HUES48 (cell line): ENCODE data around the gene TMEM244.

Experiments used
- H3K27ac ChIP-seq: one replicate; pipeline ENCODE4 v1.7.0; 2013; ENCODE audit warnings: low read depth, low read length, inconsistent platforms
- H3K27me3 ChIP-seq: 2 replicates; pipeline ENCODE4 v1.6.1; 2013; ENCODE audit warnings: mild to moderate bottlenecking, low read length; ENCODE audit not compliant: control insufficient read depth, insufficient read depth
- H3K36me3 ChIP-seq: 2 replicates; pipeline ENCODE4 v1.6.1; 2013; ENCODE audit warnings: low read length; ENCODE audit not compliant: control insufficient read depth, insufficient read depth
- H3K4me1 ChIP-seq: 2 replicates; pipeline ENCODE4 v1.6.1; 2013; ENCODE audit warnings: mild to moderate bottlenecking, low read length; ENCODE audit not compliant: control insufficient read depth, insufficient read depth
- H3K4me3 ChIP-seq: 2 replicates; pipeline ENCODE4 v1.5.1; 2013; ENCODE audit warnings: mild to moderate bottlenecking, low read depth, low read length
- H3K9ac ChIP-seq: 2 replicates; pipeline ENCODE4 v1.6.1; 2013; ENCODE audit warnings: mild to moderate bottlenecking, low read depth, low read length, moderate library complexity
- H3K9me3 ChIP-seq: 2 replicates; pipeline ENCODE4 v1.6.1; 2013; ENCODE audit warnings: low read length; ENCODE audit not compliant: control insufficient read depth, insufficient read depth

The TMEM244 gene

GRCh38 chr6:129866688-129867087 is 5.6 kb upstream of the TMEM244 start:
- Histone ChIP-seq H3K9ac (no peak overlapping the region), H3K4me3 (no peak overlapping the region), H3K9me3 (peaks cover 11% of the 10 kb centered on the region; the same call in 1 of the 2 replicates), H3K36me3 (no peaks in the 10 kb centered on the region), H3K27ac (no peak overlapping the region), H3K27me3 (no peaks in the 10 kb centered on the region), H3K4me1 (peaks cover 19% of the 10 kb centered on the region; the same call in 1 of the 2 replicates)

DNA sequence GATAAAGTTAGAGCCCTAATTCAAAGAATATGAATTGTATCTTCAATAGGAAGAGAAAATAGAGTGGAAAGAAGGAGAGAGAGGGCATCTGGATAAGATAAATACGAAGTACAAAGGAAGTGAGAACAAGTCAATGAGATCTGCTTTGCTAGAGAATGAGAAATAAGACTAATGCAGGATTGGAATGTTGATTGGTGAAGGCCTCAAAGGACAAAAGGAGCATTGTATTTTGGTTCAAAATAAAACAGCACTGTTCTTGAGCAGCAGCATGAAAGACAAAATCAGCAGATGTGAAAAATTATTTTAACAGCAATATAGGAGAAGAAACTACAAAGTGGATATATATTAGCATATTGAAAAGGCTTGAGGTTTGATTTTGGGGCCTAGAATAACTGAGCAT is 5.1 kb upstream of the TMEM244 start:
- no peaks in the 10 kb centered on the region for H3K27me3 ChIP-seq
- no peak overlapping the region for H3K9ac ChIP-seq
- peaks cover 19% of the 10 kb centered on the region; the same call in 1 of the 2 replicates for H3K4me1 ChIP-seq
- no peaks in the 10 kb centered on the region for H3K36me3 ChIP-seq
- H3K4me3 ChIP-seq = no peak overlapping the region
- peaks cover 11% of the 10 kb centered on the region; the same call in 1 of the 2 replicates for H3K9me3 ChIP-seq
- no peak overlapping the region for H3K27ac ChIP-seq

DNA sequence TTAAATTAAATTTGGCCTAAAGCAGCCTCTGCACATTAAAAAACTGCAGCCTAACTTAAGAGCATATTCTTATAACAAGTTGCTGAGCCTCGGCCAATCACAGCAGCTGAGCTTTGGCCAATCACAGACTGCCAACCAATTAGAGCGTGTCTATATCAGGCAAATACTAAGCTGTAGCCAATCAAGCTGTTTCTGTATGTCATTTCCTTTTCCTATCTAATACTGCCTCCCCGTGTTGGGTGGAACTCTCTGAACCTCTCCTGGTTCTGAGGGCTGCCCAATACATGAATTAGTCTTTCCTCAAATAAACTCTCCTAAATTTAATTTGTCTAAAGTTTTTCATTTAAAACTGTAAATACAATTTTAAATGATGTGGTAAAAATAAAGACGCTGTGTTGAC is 3.9 kb upstream of the TMEM244 start:
- Histone ChIP-seq H3K9me3 (peaks cover 11% of the 10 kb centered on the region; the same call in 1 of the 2 replicates), H3K27me3 (no peaks in the 10 kb centered on the region), H3K4me1 (peaks cover 19% of the 10 kb centered on the region; the same call in 1 of the 2 replicates), H3K36me3 (no peaks in the 10 kb centered on the region), H3K27ac (no peak overlapping the region), H3K4me3 (no peak overlapping the region), H3K9ac (no peak overlapping the region)

DNA sequence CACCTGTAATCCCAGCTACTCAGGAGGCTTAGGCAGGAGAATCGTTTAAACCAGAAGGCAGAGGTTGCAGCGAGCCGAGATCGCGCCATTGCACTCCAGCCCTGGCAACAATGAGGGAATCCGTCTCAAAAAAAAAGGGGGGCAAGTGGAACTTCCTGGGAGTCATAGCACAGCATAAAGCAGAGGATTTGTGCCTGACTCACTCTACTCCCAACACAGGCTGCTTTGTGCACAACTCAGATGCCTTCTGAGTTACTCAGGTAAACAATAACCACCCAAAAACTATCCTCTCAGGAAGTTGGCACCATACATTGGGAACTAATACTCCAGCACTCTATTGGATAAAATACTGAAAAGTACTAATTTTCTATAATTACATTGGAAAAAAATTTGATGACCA is 2.5 kb upstream of the TMEM244 start:
- Histone ChIP-seq H3K9ac (no peak overlapping the region), H3K4me1 (peaks cover 24% of the 10 kb centered on the region), H3K27ac (no peak overlapping the region), H3K27me3 (no peaks in the 10 kb centered on the region), H3K9me3 (peaks cover 11% of the 10 kb centered on the region; the same call in 1 of the 2 replicates), H3K4me3 (no peak overlapping the region), H3K36me3 (no peaks in the 10 kb centered on the region)

- H3K36me3 ChIP-seq = no peaks in the 10 kb centered on the region
- H3K9ac ChIP-seq = no peak overlapping the region
- peaks cover 5% of the 10 kb centered on the region for H3K4me1 ChIP-seq
- H3K4me3 ChIP-seq = no peak overlapping the region
- H3K9me3 ChIP-seq = no peaks in the 10 kb centered on the region
- no peaks in the 10 kb centered on the region for H3K27me3 ChIP-seq
- H3K27ac ChIP-seq = no peak overlapping the region
Measured at GRCh38 chr6:129859524-129859923, 1.6 kb downstream of the TMEM244 start.

DNA sequence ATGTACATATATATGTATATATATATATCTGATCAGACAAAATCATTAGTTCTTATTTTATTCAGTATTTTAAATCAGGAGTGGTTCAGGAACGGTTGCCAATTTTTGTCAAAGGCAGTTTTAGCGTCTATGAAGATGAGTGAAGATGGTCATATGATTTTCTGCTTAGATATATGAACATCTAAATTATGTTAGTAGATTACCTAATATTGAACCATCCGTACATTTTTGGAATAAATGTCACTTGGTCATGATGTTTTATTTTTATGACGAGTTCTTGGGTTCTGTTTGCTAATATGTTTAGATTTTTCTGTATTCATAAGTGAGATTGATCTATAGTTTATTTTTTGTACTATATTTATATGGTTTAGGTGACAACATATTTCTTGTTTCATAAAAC is 3.3 kb downstream of the TMEM244 start:
- Histone ChIP-seq H3K27me3 (no peaks in the 10 kb centered on the region), H3K36me3 (no peaks in the 10 kb centered on the region), H3K27ac (no peak overlapping the region), H3K4me3 (no peak overlapping the region), H3K9ac (no peak overlapping the region), H3K9me3 (no peaks in the 10 kb centered on the region), H3K4me1 (peaks cover 5% of the 10 kb centered on the region)

GRCh38 chr6:129853996-129854711 is 7.0 kb downstream of the TMEM244 start:
- Histone ChIP-seq H3K27ac (no peak overlapping the region), H3K9me3 (no peaks in the 10 kb centered on the region)

DNA sequence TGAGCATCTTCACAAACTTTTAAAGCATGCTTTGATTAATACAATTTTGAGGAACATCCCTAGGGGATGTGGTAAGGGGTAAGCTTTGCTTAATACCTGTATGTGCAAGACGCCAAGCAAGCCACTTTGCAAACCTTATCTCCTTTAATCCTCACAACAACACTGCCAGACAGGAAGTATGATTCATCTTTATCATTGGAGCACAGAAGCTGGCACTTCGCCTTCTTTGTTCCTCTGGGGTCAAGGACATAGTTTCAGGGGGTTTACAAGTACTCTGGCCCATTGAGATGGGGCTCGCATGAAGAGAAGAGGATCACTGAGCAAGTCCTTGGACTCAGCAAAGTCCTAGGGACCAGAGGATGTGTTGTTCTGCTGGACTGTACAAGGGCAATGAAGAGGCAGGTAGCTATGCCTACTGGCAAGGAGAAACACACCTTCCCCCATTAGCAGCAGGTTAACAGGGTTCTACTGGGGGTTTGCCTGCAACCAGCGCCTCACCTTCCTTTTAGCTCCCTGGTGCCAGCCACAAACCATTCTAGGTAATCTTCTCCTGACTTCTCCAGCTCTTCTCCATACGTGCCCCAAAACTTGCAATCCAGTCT is 8.8 kb downstream of the TMEM244 start:
- H3K36me3 ChIP-seq = no peaks in the 10 kb centered on the region
- no peaks in the 10 kb centered on the region for H3K27me3 ChIP-seq
- no peak overlapping the region for H3K27ac ChIP-seq
- no peak overlapping the region for H3K4me3 ChIP-seq
- no peaks in the 10 kb centered on the region for H3K9me3 ChIP-seq
- H3K9ac ChIP-seq = no peak overlapping the region
- H3K4me1 ChIP-seq = peaks cover 6% of the 10 kb centered on the region; the same call in 1 of the 2 replicates

More at GRCh38 chr6:129853996-129854711, 7.0 kb downstream of the TMEM244 start:
- Histone ChIP-seq H3K36me3 (no peaks in the 10 kb centered on the region), H3K4me3 (no peak overlapping the region), H3K9ac (no peak overlapping the region), H3K27me3 (no peaks in the 10 kb centered on the region), H3K4me1 (peaks cover 7% of the 10 kb centered on the region)

DNA sequence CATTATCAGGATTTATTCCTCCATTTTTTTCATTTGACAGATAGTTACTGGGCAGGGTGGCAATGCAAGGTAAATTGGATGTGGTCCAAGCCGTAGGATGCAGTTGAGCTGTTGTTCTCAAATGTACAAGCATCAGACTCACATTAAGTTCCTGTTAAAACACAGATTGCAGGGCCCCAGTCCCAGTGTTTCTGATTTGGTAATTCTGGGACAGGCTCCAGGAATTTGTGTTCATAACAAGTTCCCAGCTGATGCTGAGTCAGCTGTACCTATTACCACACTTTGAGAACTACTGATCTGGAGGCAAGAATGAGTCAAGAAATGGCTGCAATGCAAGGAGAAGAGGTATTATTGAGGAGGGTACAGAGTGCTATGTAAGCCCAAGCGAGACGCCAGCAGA is 11.7 kb downstream of the TMEM244 start:
- no peak overlapping the region for H3K27ac ChIP-seq
- no peaks in the 10 kb centered on the region for H3K9me3 ChIP-seq
- no peak overlapping the region for H3K9ac ChIP-seq
- no peaks in the 10 kb centered on the region for H3K36me3 ChIP-seq
- no peak overlapping the region for H3K4me3 ChIP-seq
- no peaks in the 10 kb centered on the region for H3K27me3 ChIP-seq
- peaks cover 6% of the 10 kb centered on the region for H3K4me1 ChIP-seq

DNA sequence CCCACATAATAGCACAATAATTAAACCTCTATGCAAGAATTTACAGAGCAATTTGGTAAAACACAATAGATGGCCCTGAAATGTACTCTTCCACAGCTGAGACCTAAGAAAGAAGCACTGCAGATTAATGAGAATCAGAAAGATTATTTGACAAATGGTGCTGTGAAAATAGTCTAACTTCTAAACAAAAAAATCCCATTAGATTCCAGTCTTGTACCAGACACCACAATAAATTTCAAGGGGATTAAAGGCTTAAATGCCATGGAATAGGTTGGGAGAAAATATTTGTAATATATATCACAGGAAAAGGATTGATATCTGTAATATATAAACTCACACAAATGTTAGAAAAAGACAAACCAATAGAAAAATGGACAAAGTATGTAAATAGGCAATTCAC is 14.4 kb downstream of the TMEM244 start:
- H3K9me3 ChIP-seq = no peaks in the 10 kb centered on the region
- H3K36me3 ChIP-seq = no peaks in the 10 kb centered on the region
- H3K27ac ChIP-seq = no peak overlapping the region

DNA sequence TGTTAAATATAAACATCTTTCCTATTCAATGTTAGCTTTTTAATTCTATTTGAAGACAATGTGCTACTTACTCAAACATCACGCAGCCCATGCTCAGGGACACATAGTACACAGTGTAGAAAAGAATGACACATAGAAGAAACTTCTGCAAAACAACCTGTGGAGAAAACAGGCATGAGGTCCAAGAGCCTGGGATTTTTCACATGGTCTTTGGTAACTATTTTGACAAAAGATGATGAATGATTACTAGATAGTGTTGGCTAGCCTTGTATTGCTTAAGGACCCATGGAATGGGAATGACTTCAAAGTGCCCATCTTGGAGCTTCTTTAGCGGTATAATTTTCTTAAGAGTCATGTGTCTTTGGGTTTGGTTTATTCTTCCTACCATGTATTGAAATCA is 15.4 kb downstream of the TMEM244 start:
- Histone ChIP-seq H3K9ac (no peak overlapping the region), H3K27ac (no peak overlapping the region), H3K4me3 (no peak overlapping the region), H3K27me3 (no peaks in the 10 kb centered on the region), H3K9me3 (no peaks in the 10 kb centered on the region), H3K4me1 (peaks cover 6% of the 10 kb centered on the region), H3K36me3 (no peaks in the 10 kb centered on the region)

More for the DNA sequence above, 14.4 kb downstream of the TMEM244 start:
- Histone ChIP-seq H3K4me1 (peaks cover 6% of the 10 kb centered on the region), H3K27me3 (no peaks in the 10 kb centered on the region), H3K4me3 (no peak overlapping the region), H3K9ac (no peak overlapping the region)
